DOHH2 (cell line): ENCODE measurements around the gene TCERG1L.

Experiments used
- H3F3A ChIP-seq: fragments of 200-600 bp; sonication (generic), shearing (Covaris generic); 2 replicates; pipeline ENCODE4 v1.6.0; 2016; ENCODE audit warnings: antibody characterized with exemption, mild to moderate bottlenecking; ENCODE audit not compliant: control insufficient read depth, insufficient read depth
- H3K27ac ChIP-seq: fragments of 200-600 bp; sonication (generic); 2 replicates; pipeline ENCODE4 v1.5.1; 2014; ENCODE audit warnings: low read depth, mild to moderate bottlenecking, low read length, moderate library complexity
- H3K27me3 ChIP-seq: fragments of 200-600 bp; sonication (generic); 2 replicates; pipeline ENCODE4 v1.6.1; 2014; ENCODE audit warnings: mild to moderate bottlenecking, low read length, mixed read lengths; ENCODE audit not compliant: control insufficient read depth
- H3K36me3 ChIP-seq: fragments of 200-600 bp; sonication (generic); 2 replicates; pipeline ENCODE4 v1.6.1; 2014; ENCODE audit warnings: mild to moderate bottlenecking, low read length, moderate library complexity, mixed read lengths; ENCODE audit not compliant: control insufficient read depth
- H3K4me1 ChIP-seq: fragments of 200-600 bp; sonication (generic); 2 replicates; pipeline ENCODE4 v1.6.1; 2014; ENCODE audit warnings: mild to moderate bottlenecking, low read length, mixed read lengths; ENCODE audit not compliant: control insufficient read depth
- H3K4me2 ChIP-seq: fragments of 200-600 bp; sonication (generic); 2 replicates; pipeline ENCODE4 v1.6.0; 2014; ENCODE audit warnings: mild to moderate bottlenecking, low read length, moderate library complexity
- H3K4me3 ChIP-seq: fragments of 200-600 bp; sonication (generic); 2 replicates; pipeline ENCODE4 v1.5.1; 2014; ENCODE audit warnings: mild to moderate bottlenecking, low read length, mixed read lengths
- H3K79me2 ChIP-seq: fragments of 200-600 bp; sonication (generic); 2 replicates; pipeline ENCODE4 v1.6.1; 2014; ENCODE audit warnings: mild to moderate bottlenecking, low read length, mixed read lengths; ENCODE audit not compliant: control insufficient read depth
- H3K9me2 ChIP-seq: fragments of 200-600 bp; sonication (generic); replicated peaks from 2 replicates; pipeline ENCODE4 v1.6.1; 2014; ENCODE audit warnings: mild to moderate bottlenecking, low read length, mixed read lengths; ENCODE audit not compliant: control insufficient read depth
- H3K9me3 ChIP-seq: fragments of 200-600 bp; sonication (generic); 2 replicates; pipeline ENCODE4 v1.6.1; 2014; ENCODE audit warnings: antibody characterized with exemption, low read length, mixed read lengths; ENCODE audit not compliant: control insufficient read depth, insufficient read depth
- H4K20me1 ChIP-seq: fragments of 200-600 bp; sonication (generic); 2 replicates; pipeline ENCODE4 v1.6.0; 2014; ENCODE audit warnings: low read depth, mild to moderate bottlenecking, antibody characterized with exemption, low read length, moderate library complexity; ENCODE audit not compliant: control insufficient read depth, insufficient read depth
- CTCF ChIP-seq: fragments of 200-600 bp; sonication (generic); IDR thresholded peaks from one replicate; pipeline ENCODE4 v1.5.1; 2014; ENCODE audit warnings: antibody characterized with exemption, mild to moderate bottlenecking, low read depth, low read length; ENCODE audit not compliant: poor library complexity, severe bottlenecking
- EZH2phosphoT487 ChIP-seq: fragments of 200-600 bp; sonication (generic); IDR thresholded peaks from 2 replicates; pipeline ENCODE4 v1.6.1; 2017; ENCODE audit warnings: borderline replicate concordance, mild to moderate bottlenecking, antibody characterized with exemption, low read length, moderate library complexity, mixed read lengths

TCERG1L gene, protein sequence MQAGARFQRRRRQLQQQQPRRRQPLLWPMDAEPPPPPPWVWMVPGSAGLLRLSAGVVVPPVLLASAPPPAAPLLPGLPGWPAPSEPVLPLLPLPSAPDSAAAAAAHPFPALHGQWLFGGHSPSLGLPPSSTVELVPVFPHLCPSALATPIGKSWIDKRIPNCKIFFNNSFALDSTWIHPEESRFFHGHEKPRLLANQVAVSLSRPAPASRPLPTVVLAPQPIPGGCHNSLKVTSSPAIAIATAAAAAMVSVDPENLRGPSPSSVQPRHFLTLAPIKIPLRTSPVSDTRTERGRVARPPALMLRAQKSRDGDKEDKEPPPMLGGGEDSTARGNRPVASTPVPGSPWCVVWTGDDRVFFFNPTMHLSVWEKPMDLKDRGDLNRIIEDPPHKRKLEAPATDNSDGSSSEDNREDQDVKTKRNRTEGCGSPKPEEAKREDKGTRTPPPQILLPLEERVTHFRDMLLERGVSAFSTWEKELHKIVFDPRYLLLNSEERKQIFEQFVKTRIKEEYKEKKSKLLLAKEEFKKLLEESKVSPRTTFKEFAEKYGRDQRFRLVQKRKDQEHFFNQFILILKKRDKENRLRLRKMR

GRCh38 chr10:131311661-131312477, at the start of gene TCERG1L:
Gene TCERG1L, minus strand, starts transcription at chr10:131311721. Its CDS starts 86 bp downstream, at chr10:131311635.
- H3K79me2 ChIP-seq = no peaks in the 10 kb centered on the region
- H3K4me2 ChIP-seq = no peak within 1 kb of the TSS
- no peaks in the 10 kb centered on the region for H3K36me3 ChIP-seq
- no peak within 1 kb of the TSS for H3K27ac ChIP-seq
- H3K9me3 ChIP-seq = no peaks in the 10 kb centered on the region; the same call in 1 of the 2 replicates
- H3K4me1 ChIP-seq = no peaks in the 10 kb centered on the region
- H3F3A ChIP-seq = no peaks in the 10 kb centered on the region
- no peaks in the 10 kb centered on the region for H3K27me3 ChIP-seq
- H4K20me1 ChIP-seq = no peaks in the 10 kb centered on the region
- H3K4me3 ChIP-seq = no peak within 1 kb of the TSS
- no peak for TF ChIP-seq CTCF
- TF ChIP-seq EZH2phosphoT487 = no peak
- no peaks in the 10 kb centered on the region for H3K9me2 ChIP-seq

- no peak for TF ChIP-seq EZH2phosphoT487
- no peak for TF ChIP-seq CTCF
- Histone ChIP-seq H3K27ac (no peak overlapping the region), H3K27me3 (no peaks in the 10 kb centered on the region)
Measured at GRCh38 chr10:131358741-131359442, 47.4 kb upstream of the TCERG1L start.

DNA sequence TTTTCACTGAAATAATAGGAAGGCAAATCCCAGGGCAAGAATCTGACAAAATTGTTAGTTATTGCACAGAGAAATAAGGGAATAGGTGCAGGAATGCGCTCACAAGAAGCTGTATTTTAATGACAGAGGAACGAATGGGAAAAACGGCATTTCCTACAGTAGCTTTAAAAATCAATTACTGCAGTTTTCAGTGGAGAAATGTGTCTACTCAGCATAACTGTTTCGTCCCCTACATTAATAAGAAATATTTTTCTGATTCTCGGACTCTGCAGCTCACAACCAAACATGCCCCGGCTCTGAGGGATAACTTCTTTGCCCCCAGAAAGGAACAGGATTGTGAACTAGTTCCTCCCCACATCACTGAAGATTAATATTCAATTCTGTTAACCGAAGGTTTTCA, 44.9 kb upstream of the TCERG1L start:
- no peaks in the 10 kb centered on the region for H3F3A ChIP-seq
- TF ChIP-seq EZH2phosphoT487 = no peak
- TF ChIP-seq CTCF = no peak
- no peaks in the 10 kb centered on the region for H3K9me3 ChIP-seq
- H4K20me1 ChIP-seq = no peaks in the 10 kb centered on the region
- no peaks in the 10 kb centered on the region for H3K9me2 ChIP-seq
- H3K4me1 ChIP-seq = no peaks in the 10 kb centered on the region
- H3K27me3 ChIP-seq = no peaks in the 10 kb centered on the region
- H3K4me2 ChIP-seq = no peak overlapping the region
- H3K79me2 ChIP-seq = no peaks in the 10 kb centered on the region
- no peak overlapping the region for H3K27ac ChIP-seq
- no peak overlapping the region for H3K4me3 ChIP-seq
- H3K36me3 ChIP-seq = no peaks in the 10 kb centered on the region

More at GRCh38 chr10:131358741-131359442, 47.4 kb upstream of the TCERG1L start:
- no peaks in the 10 kb centered on the region for H3K4me1 ChIP-seq
- H4K20me1 ChIP-seq = no peaks in the 10 kb centered on the region
- no peaks in the 10 kb centered on the region for H3K36me3 ChIP-seq
- H3K4me3 ChIP-seq = no peak overlapping the region
- H3K9me2 ChIP-seq = no peaks in the 10 kb centered on the region
- no peaks in the 10 kb centered on the region for H3K79me2 ChIP-seq
- H3K9me3 ChIP-seq = no peaks in the 10 kb centered on the region
- H3F3A ChIP-seq = no peaks in the 10 kb centered on the region
- H3K4me2 ChIP-seq = no peak overlapping the region
